Measurements from ENCODE around the gene CHSY1. TPM values are rescaled to one million over a fixed set of nuclear protein-coding genes. Genes with fewer than 3 reads are reported as not detected.

The CHSY1 gene
- total RNA-seq, 4 donors from 2014 or later, result 23.7 to 32.8 (median 29.9) TPM

GRCh38 chr15:101264911-101265641 lies 13.2 kb upstream of the CHSY1 start:
- WGBS, 2 donors, result 84 to 85% methylated on average over 17 of the region's 17 CpGs
- DNase-seq (ENCODE audit: low spot score in 2 of 2), result peak in 1 of 2 donors; percentile 76
- no peak for TF ChIP-seq CTCF (IDR thresholded peaks at IDR 0.05)
- no peak for TF ChIP-seq POLR2A (IDR thresholded peaks at IDR 0.05)

GRCh38 chr15:101264011-101264410 lies 12.2 kb upstream of the CHSY1 start:
- no peak for TF ChIP-seq CTCF (IDR thresholded peaks at IDR 0.05)
- TF ChIP-seq POLR2A (IDR thresholded peaks at IDR 0.05), result no peak
- intact Hi-C loops (cut with DNase I; ENCODE audit: low total_unique reads), result no loop called here
- no peak for DNase-seq (ENCODE audit: low spot score in 2 of 2)
- 86 to 88% methylated on average over 4 of the region's 4 CpGs for WGBS, 2 donors
- H3K4me3 ChIP-seq (ENCODE audit: low read depth, poor library complexity, severe bottlenecking), result no peak overlapping the region

More at GRCh38 chr15:101264911-101265641, 13.2 kb upstream of the CHSY1 start:
- no peak overlapping the region for H3K4me3 ChIP-seq (ENCODE audit: low read depth, poor library complexity, severe bottlenecking)
- intact Hi-C loops (cut with DNase I; ENCODE audit: low total_unique reads), result no loop called here

- no peak for DNase-seq (ENCODE audit: low spot score in 2 of 2)
- intact Hi-C loops (cut with DNase I; ENCODE audit: low total_unique reads), result no loop called here
- no peak overlapping the region for H3K4me3 ChIP-seq (ENCODE audit: low read depth, poor library complexity, severe bottlenecking)
- no peak for TF ChIP-seq POLR2A (IDR thresholded peaks at IDR 0.05)
- TF ChIP-seq CTCF (IDR thresholded peaks at IDR 0.05), result no peak
- WGBS, 2 donors, result 58 to 75% methylated on average over 4 of the region's 4 CpGs
Observed at GRCh38 chr15:101262551-101262950, 10.7 kb upstream of the CHSY1 start.

- H3K4me3 ChIP-seq (ENCODE audit: low read depth, poor library complexity, severe bottlenecking), result no peak overlapping the region
- TF ChIP-seq CTCF (IDR thresholded peaks at IDR 0.05), result peak in 1 of 3 donors; percentile 41
- TF ChIP-seq POLR2A (IDR thresholded peaks at IDR 0.05), result no peak
- intact Hi-C loops (cut with DNase I; ENCODE audit: low total_unique reads), result loop anchor here (5.0 kb wide), 1 partner anchor 171 kb away; no protein-coding TSS in a partner anchor
- 34 to 35% methylated on average over 11 of the region's 11 CpGs for WGBS, 2 donors
- DNase-seq (ENCODE audit: low spot score in 2 of 2), result no peak
Observed at GRCh38 chr15:101258238-101259144, 6.6 kb upstream of the CHSY1 start.

- WGBS, 2 donors, result 91 to 94% methylated on average over 6 of the region's 6 CpGs
- TF ChIP-seq CTCF (IDR thresholded peaks at IDR 0.05), result no peak
- no peak for TF ChIP-seq POLR2A (IDR thresholded peaks at IDR 0.05)
- H3K4me3 ChIP-seq (ENCODE audit: low read depth, poor library complexity, severe bottlenecking), result no peak overlapping the region
- no peak for DNase-seq (ENCODE audit: low spot score in 2 of 2)
- intact Hi-C loops (cut with DNase I; ENCODE audit: low total_unique reads), result loop anchor here (5.0 kb wide), 1 partner anchor 169 kb away; no protein-coding TSS in a partner anchor
Observed at GRCh38 chr15:101256757-101257156, 4.9 kb upstream of the CHSY1 start.
